Left ventricle myocardium inferior (tissue), 1 donor: ENCODE measurements around the gene RAB11A. TPM values are rescaled to one million over a fixed set of nuclear protein-coding genes. Genes with fewer than 3 reads are reported as not detected.

Source experiments
- DNase-seq: peaks from one replicate; pipeline ENCODE4 v3.0.0-alpha.2; 2020
- H3K27ac ChIP-seq: fragments of 200-600 bp; replicated peaks from 2 replicates; pipeline ENCODE4 v1.8.0; 2021
- H3K27me3 ChIP-seq: fragments of 200-600 bp; 2 replicates; pipeline ENCODE4 v1.8.0; 2021; ENCODE audit warnings: low read depth
- H3K36me3 ChIP-seq: fragments of 200-600 bp; 2 replicates; pipeline ENCODE4 v1.8.0; 2021
- H3K4me1 ChIP-seq: fragments of 200-600 bp; 2 replicates; pipeline ENCODE4 v1.8.0; 2021
- H3K4me3 ChIP-seq: fragments of 200-600 bp; 2 replicates; pipeline ENCODE4 v1.8.0; 2021; ENCODE audit warnings: mild to moderate bottlenecking, moderate library complexity
- H3K9me3 ChIP-seq: fragments of 200-600 bp; replicated peaks from 2 replicates; pipeline ENCODE4 v1.8.0; 2021
- intact Hi-C: fragments of 100-400 bp; cut with micrococcal nuclease; formaldehyde crosslinking; loops from one replicate; pipeline ENCODE4 v1.11.0; 2022
- total RNA-seq: library from RNA; stranded (reverse); fragmentation: NEBNext Ultra II Directional; extraction: Animal tissue kit (Norgen Biotek cat#: 25700); gene quantifications from one replicate; pipeline ENCODE4 v1.2.1, GENCODE V29; 2021
- TF ChIP-seq, protein P1 (sequence below): fragments of 200-600 bp; IDR thresholded peaks from 2 replicates; pipeline ENCODE4 v1.8.0; 2021; ENCODE audit warnings: antibody characterized with exemption, mild to moderate bottlenecking, borderline replicate concordance
- donor health status: DM: no; HTN: yes; CAD: no; lungs with severe emphysema.

The RAB11A gene
- total RNA-seq, 1 donor from 2014 or later = 146 TPM

DNA sequence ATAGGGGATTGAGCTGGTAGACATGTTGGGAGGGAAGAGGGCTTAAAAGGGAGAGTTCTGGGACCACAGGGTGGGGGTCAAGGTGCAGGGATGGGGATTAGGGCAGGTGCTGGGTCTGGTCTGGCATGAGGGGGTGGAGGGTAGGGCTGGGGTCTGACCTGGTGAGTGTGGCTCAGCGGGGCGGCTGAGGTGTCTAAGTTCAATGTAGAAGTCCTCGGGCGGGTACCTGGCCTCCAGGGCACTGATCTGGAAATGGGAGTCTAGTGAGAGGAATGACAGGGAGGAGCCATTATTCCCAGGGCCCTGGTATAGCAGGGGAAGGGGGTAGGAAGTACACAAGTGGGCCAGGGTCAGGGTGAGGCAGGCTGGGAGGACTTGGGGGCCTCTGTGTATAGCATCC, 39.6 kb downstream of the RAB11A start:
- TF ChIP-seq, protein P1, sequence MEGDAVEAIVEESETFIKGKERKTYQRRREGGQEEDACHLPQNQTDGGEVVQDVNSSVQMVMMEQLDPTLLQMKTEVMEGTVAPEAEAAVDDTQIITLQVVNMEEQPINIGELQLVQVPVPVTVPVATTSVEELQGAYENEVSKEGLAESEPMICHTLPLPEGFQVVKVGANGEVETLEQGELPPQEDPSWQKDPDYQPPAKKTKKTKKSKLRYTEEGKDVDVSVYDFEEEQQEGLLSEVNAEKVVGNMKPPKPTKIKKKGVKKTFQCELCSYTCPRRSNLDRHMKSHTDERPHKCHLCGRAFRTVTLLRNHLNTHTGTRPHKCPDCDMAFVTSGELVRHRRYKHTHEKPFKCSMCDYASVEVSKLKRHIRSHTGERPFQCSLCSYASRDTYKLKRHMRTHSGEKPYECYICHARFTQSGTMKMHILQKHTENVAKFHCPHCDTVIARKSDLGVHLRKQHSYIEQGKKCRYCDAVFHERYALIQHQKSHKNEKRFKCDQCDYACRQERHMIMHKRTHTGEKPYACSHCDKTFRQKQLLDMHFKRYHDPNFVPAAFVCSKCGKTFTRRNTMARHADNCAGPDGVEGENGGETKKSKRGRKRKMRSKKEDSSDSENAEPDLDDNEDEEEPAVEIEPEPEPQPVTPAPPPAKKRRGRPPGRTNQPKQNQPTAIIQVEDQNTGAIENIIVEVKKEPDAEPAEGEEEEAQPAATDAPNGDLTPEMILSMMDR = no peak
- Histone ChIP-seq H3K27me3 (no peaks in the 10 kb centered on the region), H3K4me3 (no peak overlapping the region), H3K9me3 (no peaks in the 10 kb centered on the region), H3K36me3 (peaks cover 65% of the 10 kb centered on the region), H3K4me1 (peaks cover 7% of the 10 kb centered on the region), H3K27ac (no peak overlapping the region)
- no peak for DNase-seq
- intact Hi-C loops = no loop called here

DNA sequence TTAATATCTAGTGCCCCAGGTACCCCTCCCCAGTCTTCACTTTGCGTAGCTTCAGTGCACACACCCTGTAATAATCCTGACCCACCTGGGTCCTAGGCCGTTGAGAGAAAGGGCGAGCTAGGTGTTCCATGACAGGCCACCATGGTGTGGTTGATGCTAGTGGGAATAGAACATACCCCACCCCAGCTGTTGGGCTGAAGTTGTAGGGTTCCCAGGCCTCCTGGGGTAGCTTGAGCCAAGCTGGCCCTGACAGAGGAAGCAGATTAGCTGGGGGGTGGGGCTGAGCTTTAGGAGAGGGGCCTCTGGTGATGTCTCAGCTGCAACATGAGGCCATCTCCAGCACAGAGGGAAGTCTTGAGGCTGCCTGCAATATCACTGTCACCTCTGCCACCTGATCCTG, 40.5 kb downstream of the RAB11A start:
- Histone ChIP-seq H3K27me3 (no peaks in the 10 kb centered on the region), H3K4me3 (no peak overlapping the region), H3K4me1 (no peaks in the 10 kb centered on the region), H3K9me3 (no peaks in the 10 kb centered on the region), H3K36me3 (peaks cover 63% of the 10 kb centered on the region), H3K27ac (no peak overlapping the region)
- TF ChIP-seq, protein P1 = no peak
- intact Hi-C loops = no loop called here
- no peak for DNase-seq

GRCh38 chr15:65910341-65910740, 41.0 kb downstream of the RAB11A start:
- intact Hi-C loops = no loop called here
- H3K27me3 ChIP-seq = no peaks in the 10 kb centered on the region
- H3K4me3 ChIP-seq = no peak overlapping the region
- no peak overlapping the region for H3K27ac ChIP-seq
- H3K9me3 ChIP-seq = no peaks in the 10 kb centered on the region
- peaks cover 57% of the 10 kb centered on the region for H3K36me3 ChIP-seq
- no peaks in the 10 kb centered on the region for H3K4me1 ChIP-seq
- TF ChIP-seq, protein P1 = no peak
- no peak for DNase-seq

DNA sequence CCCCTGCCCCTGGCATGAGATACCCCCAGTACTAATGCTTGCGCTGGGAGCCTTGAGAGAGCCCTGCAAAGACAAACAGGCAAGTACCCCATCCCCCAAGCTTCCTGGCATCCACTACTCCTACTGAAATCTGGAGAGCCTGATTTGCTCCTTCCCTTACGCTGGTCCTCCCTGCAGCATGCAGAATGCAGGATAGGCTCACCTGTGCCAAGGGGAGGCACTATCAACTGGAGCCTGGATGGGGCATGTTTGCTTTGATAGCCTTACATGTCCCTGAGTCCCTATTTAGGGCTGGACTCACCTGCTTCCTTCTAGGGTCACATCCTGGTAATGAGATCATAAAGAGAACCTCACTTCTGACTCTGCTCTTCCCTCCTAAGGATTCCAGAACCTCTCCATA, 42.9 kb downstream of the RAB11A start:
- intact Hi-C loops = no loop called here
- Histone ChIP-seq H3K4me1 (peaks cover 9% of the 10 kb centered on the region), H3K27me3 (no peaks in the 10 kb centered on the region), H3K36me3 (peaks cover 42% of the 10 kb centered on the region), H3K4me3 (no peak overlapping the region), H3K9me3 (no peaks in the 10 kb centered on the region), H3K27ac (no peak overlapping the region)
- no peak for DNase-seq
- TF ChIP-seq, protein P1 = no peak

DNA sequence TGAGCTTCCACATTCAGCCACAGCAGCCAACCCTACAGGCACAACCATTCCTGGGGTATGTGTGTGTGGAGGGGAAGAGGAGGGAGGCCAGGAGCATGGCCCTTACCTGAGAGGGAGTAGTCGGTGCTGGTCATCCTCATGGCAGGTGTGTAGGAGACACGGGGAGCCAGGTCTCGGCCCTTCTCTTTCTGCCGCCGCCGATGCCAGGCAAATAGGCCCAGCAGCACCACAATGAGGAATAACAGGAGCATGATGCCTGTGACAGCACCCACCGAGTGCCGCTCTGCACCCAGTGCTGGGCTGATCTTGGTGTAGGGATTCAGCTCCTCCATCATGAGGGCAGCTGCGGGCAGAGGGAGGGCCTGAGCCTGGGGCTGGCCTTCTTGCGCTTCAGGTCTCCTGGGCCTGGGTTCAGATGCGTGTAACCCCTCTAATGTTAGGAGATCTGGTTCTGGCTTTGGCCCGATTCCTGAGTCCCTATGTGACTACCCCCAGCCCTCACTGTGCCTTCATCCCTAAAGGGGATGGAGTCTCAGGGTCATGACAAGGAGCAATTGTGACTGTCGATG, 44.4 kb downstream of the RAB11A start:
- H3K4me3 ChIP-seq = no peak overlapping the region
- H3K27ac ChIP-seq = no peak overlapping the region
- no peaks in the 10 kb centered on the region for H3K9me3 ChIP-seq
- peaks cover 9% of the 10 kb centered on the region for H3K4me1 ChIP-seq
- intact Hi-C loops = no loop called here
- no peak for DNase-seq
- TF ChIP-seq, protein P1 = no peak
- H3K27me3 ChIP-seq = no peaks in the 10 kb centered on the region
- H3K36me3 ChIP-seq = peaks cover 35% of the 10 kb centered on the region
